ENCODE results near the gene MUCL3.
"Not testable (repeated sequence)": the region's sequence is repeated elsewhere in the genome, so short reads cannot be mapped to it uniquely, and the experiment has no call there.

MUCL3 gene

GRCh38 chr6:30990422-30991086 lies 49.8 kb downstream of the MUCL3 start:
- no peak for DNase-seq (ENCODE audit: low read depth)
- H3K4me3 ChIP-seq (ENCODE audit: low read length), result no peak overlapping the region
- TF ChIP-seq CTCF (conservative IDR thresholded peaks at IDR 0.05; ENCODE audit: low read length), result no peak

- no peak overlapping the region for H3K4me3 ChIP-seq (ENCODE audit: low read length)
- TF ChIP-seq CTCF (conservative IDR thresholded peaks at IDR 0.05; ENCODE audit: low read length), result no peak
- DNase-seq (ENCODE audit: low read depth), result no peak
Measured at GRCh38 chr6:30991891-30992290, 51.1 kb downstream of the MUCL3 start.

GRCh38 chr6:30997301-30997700 lies 56.5 kb downstream of the MUCL3 start:
- no peak for TF ChIP-seq CTCF (conservative IDR thresholded peaks at IDR 0.05; ENCODE audit: low read length)
- H3K4me3 ChIP-seq (ENCODE audit: low read length), result no peak overlapping the region
- no peak for DNase-seq (ENCODE audit: low read depth)

GRCh38 chr6:30998785-30999184 lies 58.0 kb downstream of the MUCL3 start:
- no peak for DNase-seq (ENCODE audit: low read depth)
- no peak for TF ChIP-seq CTCF (conservative IDR thresholded peaks at IDR 0.05; ENCODE audit: low read length)
- no peak overlapping the region for H3K4me3 ChIP-seq (ENCODE audit: low read length)

- DNase-seq (ENCODE audit: low read depth); H3K4me3 ChIP-seq (ENCODE audit: low read length): not testable (repeated sequence)
Measured at GRCh38 chr6:31000067-31000860, 59.5 kb downstream of the MUCL3 start.

GRCh38 chr6:31001281-31001888 lies 60.6 kb downstream of the MUCL3 start:
- no peak overlapping the region for H3K4me3 ChIP-seq (ENCODE audit: low read length)
- no peak for TF ChIP-seq CTCF (conservative IDR thresholded peaks at IDR 0.05; ENCODE audit: low read length)
- DNase-seq (ENCODE audit: low read depth), result no peak

GRCh38 chr6:31002471-31002870 lies 61.7 kb downstream of the MUCL3 start:
- no peak for TF ChIP-seq CTCF (conservative IDR thresholded peaks at IDR 0.05; ENCODE audit: low read length)
- no peak overlapping the region for H3K4me3 ChIP-seq (ENCODE audit: low read length)
- no peak for DNase-seq (ENCODE audit: low read depth)
